HG03469 (cell line): ENCODE results near the gene SLC32A1.

Source experiments
- ATAC-seq: cut with Tn5 transposase; IDR thresholded peaks from one replicate; pipeline ENCODE4 v1.9.1; 2021; ENCODE audit warnings: mild to moderate bottlenecking, moderate library complexity, moderate number of reproducible peaks; ENCODE audit not compliant: unreplicated experiment

The SLC32A1 gene

GRCh38 chr20:38751360-38751976, 27.2 kb downstream of the SLC32A1 start:
- no peak for ATAC-seq

GRCh38 chr20:38752029-38752428, 27.7 kb downstream of the SLC32A1 start:
- ATAC-seq, result no peak

GRCh38 chr20:38754924-38755323, 30.6 kb downstream of the SLC32A1 start:
- no peak for ATAC-seq

- ATAC-seq, result no peak
These were observed 31.1 kb downstream of the SLC32A1 start for GRCh38 chr20:38755324-38755910.

GRCh38 chr20:38757145-38757775, 33.0 kb downstream of the SLC32A1 start:
- no peak for ATAC-seq

- ATAC-seq, result no peak
These were observed 34.8 kb downstream of the SLC32A1 start for GRCh38 chr20:38759106-38759505.

- no peak for ATAC-seq
These were observed 36.7 kb downstream of the SLC32A1 start for GRCh38 chr20:38760978-38761377.

GRCh38 chr20:38762174-38762573, 37.9 kb downstream of the SLC32A1 start:
- ATAC-seq, result no peak

GRCh38 chr20:38763616-38764015, 39.3 kb downstream of the SLC32A1 start:
- ATAC-seq, result no peak

- no peak for ATAC-seq
These were observed 40.5 kb downstream of the SLC32A1 start for GRCh38 chr20:38764567-38765318.

- ATAC-seq, result no peak
These were observed 41.8 kb downstream of the SLC32A1 start for GRCh38 chr20:38766071-38766470.

- ATAC-seq, result no peak
These were observed 45.4 kb downstream of the SLC32A1 start for GRCh38 chr20:38769376-38770295.

GRCh38 chr20:38770546-38770945, 46.3 kb downstream of the SLC32A1 start:
- ATAC-seq, result no peak

GRCh38 chr20:38770970-38771369, 46.7 kb downstream of the SLC32A1 start:
- no peak for ATAC-seq

- no peak for ATAC-seq
These were observed 47.3 kb downstream of the SLC32A1 start for GRCh38 chr20:38771621-38772020.

- ATAC-seq, result no peak
These were observed 49.9 kb downstream of the SLC32A1 start for GRCh38 chr20:38774167-38774566.

- no peak for ATAC-seq
These were observed 52.1 kb downstream of the SLC32A1 start for GRCh38 chr20:38776363-38776762.
